Measurements from ENCODE around the gene MYO9B. TPM values are rescaled to one million over a fixed set of nuclear protein-coding genes. Genes with fewer than 3 reads are reported as not detected.

Gene MYO9B
- polyA plus RNA-seq, 2 of the 4 experiments (the other 2 are of a cell fraction): 13.0 to 27.7 TPM

GRCh38 chr19:17108453-17108784 lies 32.8 kb downstream of the MYO9B start:
- POLR2A ChIA-PET: no interaction called here
- 57% methylated on average over 4 of the region's 4 CpGs for WGBS (ENCODE audit: missing lambda C conversion rate)
- CTCF ChIA-PET: interaction anchor here (0.6 kb wide), 1 partner anchor 699 kb away, joined by 3 read pairs; no protein-coding TSS in a partner anchor
- no peak overlapping the region for H3K4me3 ChIP-seq
- peaks cover 24% of the 10 kb centered on the region for H3K4me1 ChIP-seq
- TF ChIP-seq, protein P1, sequence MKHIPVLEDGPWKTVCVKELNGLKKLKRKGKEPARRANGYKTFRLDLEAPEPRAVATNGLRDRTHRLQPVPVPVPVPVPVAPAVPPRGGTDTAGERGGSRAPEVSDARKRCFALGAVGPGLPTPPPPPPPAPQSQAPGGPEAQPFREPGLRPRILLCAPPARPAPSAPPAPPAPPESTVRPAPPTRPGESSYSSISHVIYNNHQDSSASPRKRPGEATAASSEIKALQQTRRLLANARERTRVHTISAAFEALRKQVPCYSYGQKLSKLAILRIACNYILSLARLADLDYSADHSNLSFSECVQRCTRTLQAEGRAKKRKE (CRISPR knock-in tag; IDR thresholded peaks at IDR 0.05; ENCODE audit: low read depth): no peak
- no peak for TF ChIP-seq HEYL (CRISPR knock-in tag; IDR thresholded peaks at IDR 0.05)
- no peak for TF ChIP-seq RFX5 (IDR thresholded peaks at IDR 0.05)
- TF ChIP-seq CTCF (IDR thresholded peaks at IDR 0.05): no peak
- TF ChIP-seq, protein P2, sequence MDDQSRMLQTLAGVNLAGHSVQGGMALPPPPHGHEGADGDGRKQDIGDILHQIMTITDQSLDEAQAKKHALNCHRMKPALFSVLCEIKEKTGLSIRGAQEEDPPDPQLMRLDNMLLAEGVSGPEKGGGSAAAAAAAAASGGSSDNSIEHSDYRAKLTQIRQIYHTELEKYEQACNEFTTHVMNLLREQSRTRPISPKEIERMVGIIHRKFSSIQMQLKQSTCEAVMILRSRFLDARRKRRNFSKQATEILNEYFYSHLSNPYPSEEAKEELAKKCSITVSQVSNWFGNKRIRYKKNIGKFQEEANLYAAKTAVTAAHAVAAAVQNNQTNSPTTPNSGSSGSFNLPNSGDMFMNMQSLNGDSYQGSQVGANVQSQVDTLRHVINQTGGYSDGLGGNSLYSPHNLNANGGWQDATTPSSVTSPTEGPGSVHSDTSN (IDR thresholded peaks at IDR 0.05): no peak
- TF ChIP-seq SMC3 (IDR thresholded peaks at IDR 0.05): no peak
- no peak for TF ChIP-seq CHD2 (IDR thresholded peaks at IDR 0.05; ENCODE audit: low read length, partially characterized antibody)
- TF ChIP-seq POLR2A (IDR thresholded peaks at IDR 0.05; ENCODE audit: low read length): no peak
- TF ChIP-seq TP53 (CRISPR knock-in tag; IDR thresholded peaks at IDR 0.05): no peak
- no peak for TF ChIP-seq HES2 (IDR thresholded peaks at IDR 0.05)
- no peak for TF ChIP-seq MYC (IDR thresholded peaks at IDR 0.05; ENCODE audit: borderline replicate concordance, low read length)
- no peak for TF ChIP-seq CBX2 (IDR thresholded peaks at IDR 0.05; ENCODE audit: borderline replicate concordance, low read depth)
- DNase-seq (ENCODE audit: low read depth in 1 of 2, low spot score in 1 of 2): no peak
- peak overlapping the region; percentile 80 to 96 for H3K27ac ChIP-seq
- no peak for ATAC-seq
- peak overlapping the region; percentile 76 for H3K4me2 ChIP-seq
- H3K9me3 ChIP-seq: no peaks in the 10 kb centered on the region
- FAIRE-seq: no peak

- no peak overlapping the region for H3K4me3 ChIP-seq
- H3K27ac ChIP-seq: 0 out of 6 replicates have a peak overlapping the region, but pooled peaks have one; percentile 11 to 29
- H3K9me3 ChIP-seq: no peaks in the 10 kb centered on the region
- TF ChIP-seq KDM1A (IDR thresholded peaks at IDR 0.05; ENCODE audit: low read depth): peak; percentile 64; the same call in 1 of the 2 replicates
- TF ChIP-seq, protein P3, sequence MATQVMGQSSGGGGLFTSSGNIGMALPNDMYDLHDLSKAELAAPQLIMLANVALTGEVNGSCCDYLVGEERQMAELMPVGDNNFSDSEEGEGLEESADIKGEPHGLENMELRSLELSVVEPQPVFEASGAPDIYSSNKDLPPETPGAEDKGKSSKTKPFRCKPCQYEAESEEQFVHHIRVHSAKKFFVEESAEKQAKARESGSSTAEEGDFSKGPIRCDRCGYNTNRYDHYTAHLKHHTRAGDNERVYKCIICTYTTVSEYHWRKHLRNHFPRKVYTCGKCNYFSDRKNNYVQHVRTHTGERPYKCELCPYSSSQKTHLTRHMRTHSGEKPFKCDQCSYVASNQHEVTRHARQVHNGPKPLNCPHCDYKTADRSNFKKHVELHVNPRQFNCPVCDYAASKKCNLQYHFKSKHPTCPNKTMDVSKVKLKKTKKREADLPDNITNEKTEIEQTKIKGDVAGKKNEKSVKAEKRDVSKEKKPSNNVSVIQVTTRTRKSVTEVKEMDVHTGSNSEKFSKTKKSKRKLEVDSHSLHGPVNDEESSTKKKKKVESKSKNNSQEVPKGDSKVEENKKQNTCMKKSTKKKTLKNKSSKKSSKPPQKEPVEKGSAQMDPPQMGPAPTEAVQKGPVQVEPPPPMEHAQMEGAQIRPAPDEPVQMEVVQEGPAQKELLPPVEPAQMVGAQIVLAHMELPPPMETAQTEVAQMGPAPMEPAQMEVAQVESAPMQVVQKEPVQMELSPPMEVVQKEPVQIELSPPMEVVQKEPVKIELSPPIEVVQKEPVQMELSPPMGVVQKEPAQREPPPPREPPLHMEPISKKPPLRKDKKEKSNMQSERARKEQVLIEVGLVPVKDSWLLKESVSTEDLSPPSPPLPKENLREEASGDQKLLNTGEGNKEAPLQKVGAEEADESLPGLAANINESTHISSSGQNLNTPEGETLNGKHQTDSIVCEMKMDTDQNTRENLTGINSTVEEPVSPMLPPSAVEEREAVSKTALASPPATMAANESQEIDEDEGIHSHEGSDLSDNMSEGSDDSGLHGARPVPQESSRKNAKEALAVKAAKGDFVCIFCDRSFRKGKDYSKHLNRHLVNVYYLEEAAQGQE (IDR thresholded peaks at IDR 0.05): no peak
- TF ChIP-seq KDM5A (IDR thresholded peaks at IDR 0.05): no peak
- TF ChIP-seq MYC (IDR thresholded peaks at IDR 0.05; ENCODE audit: borderline replicate concordance, low read length): no peak
- WGBS (ENCODE audit: missing lambda C conversion rate): 95% methylated on average over 9 of the region's 9 CpGs
- DNase-seq (ENCODE audit: low read depth in 1 of 2, low spot score in 1 of 2): no peak
- POLR2A ChIA-PET: no interaction called here
- ATAC-seq: no peak
- H3K4me1 ChIP-seq: peaks cover 24% of the 10 kb centered on the region
- H3K4me2 ChIP-seq: no peak overlapping the region
- CTCF ChIA-PET: interaction anchor here (1.2 kb wide), 1 partner anchor 40 kb away, joined by 3 read pairs; no protein-coding TSS in a partner anchor
- no peak for FAIRE-seq
Observed at GRCh38 chr19:17109300-17109699, 33.7 kb downstream of the MYO9B start.

Data from A549 (cell line).